Adrenal gland (tissue), 5 donors: ENCODE results near the gene RGS4.

ENCODE experiments used
- CTCF ChIP-seq, 6 experiments: fragments of 450-650 bp in 4 of 6; fragments of 200-600 bp in 2 of 6; sonication (generic) in 1 of 6; IDR thresholded peaks; 1 replicate in 5 of 6; 2 replicates in 1 of 6; pipeline versions ENCODE4 v1.5.1 to v1.8.0; 2016 to 2021; ENCODE audit warnings: antibody characterized with exemption in 6 of 6, mild to moderate bottlenecking in 2 of 6, moderate library complexity in 1 of 6
- POLR2A ChIP-seq, 2 donors: fragments of 450-650 bp; IDR thresholded peaks; one replicate each; pipeline ENCODE4 v1.6.1; 2017; ENCODE audit warnings: antibody characterized with exemption in 2 of 2, mild to moderate bottlenecking in 2 of 2, moderate library complexity in 1 of 2
- donor health status: DM: no; HTN: no; CAD: no.

GRCh38 chr1:163039707-163040093, 29.5 kb upstream of the RGS4 start:
- no peak for TF ChIP-seq CTCF (IDR thresholded peaks at IDR 0.05)
- TF ChIP-seq POLR2A (IDR thresholded peaks at IDR 0.05): no peak
